GM19372 (cell line): ENCODE measurements around the gene HP1BP3.

Experiments
- ATAC-seq: cut with Tn5 transposase; IDR thresholded peaks from one replicate; pipeline ENCODE4 v1.9.1; 2021; ENCODE audit warnings: mild to moderate bottlenecking, low read depth, moderate library complexity; ENCODE audit not compliant: unreplicated experiment

The HP1BP3 gene

DNA sequence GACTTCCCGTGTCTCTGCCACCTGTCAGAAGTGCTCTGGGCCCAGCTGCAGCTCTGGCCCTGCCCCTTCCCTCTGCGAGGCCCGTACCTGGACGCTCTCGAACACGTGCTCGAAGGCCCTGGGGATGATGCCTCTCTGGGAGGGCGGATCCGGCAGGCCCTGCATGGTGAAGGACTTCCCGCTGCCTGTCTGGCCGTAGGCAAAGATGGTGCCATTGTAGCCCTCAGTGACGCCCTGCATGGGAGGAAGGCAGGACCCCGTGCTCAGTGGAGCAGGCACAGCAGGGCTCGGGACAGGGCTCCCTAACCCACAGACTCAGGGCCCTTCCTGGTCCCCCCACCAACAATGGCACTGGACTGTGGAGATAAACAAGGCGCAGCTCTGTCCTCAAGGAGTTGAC lies 71.7 kb downstream of the HP1BP3 start:
- no peak for ATAC-seq

DNA sequence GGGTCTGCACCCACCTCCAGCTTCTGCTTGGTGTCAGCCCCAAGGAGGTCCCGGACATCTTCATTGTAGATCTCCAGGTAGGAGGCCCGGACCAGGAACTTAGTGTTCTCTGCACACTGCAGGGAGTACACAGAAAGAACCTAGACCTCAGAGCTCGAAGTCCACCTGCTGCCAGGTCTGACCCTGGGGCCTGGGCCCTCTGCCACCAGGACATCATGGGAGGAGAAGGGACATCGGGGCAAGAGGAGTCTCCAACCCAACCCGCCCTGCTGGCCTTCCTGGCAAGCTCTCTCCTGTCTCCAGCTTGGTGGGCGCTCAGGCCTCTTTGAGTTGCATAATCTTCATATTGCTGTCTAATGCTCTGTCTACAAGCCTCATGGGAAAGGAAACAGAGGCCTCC lies 73.7 kb downstream of the HP1BP3 start:
- ATAC-seq, result no peak

DNA sequence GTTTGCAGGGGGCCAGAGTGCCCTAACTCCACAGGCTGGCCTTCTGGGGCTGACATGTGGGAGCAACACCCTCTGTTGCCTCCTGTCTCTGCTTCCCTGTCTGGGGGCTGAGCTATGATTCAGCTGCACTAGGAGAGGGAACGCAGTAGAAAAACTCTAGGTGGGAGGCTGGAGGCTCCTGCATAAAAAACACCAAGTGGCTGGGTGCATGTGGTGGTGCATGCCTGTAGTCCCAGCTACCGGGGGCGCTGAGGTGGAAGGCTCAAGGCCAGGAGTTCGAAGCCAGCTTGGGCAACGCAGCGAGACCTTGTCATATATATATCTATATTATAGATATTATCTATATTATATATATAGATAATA lies 74.9 kb downstream of the HP1BP3 start:
- no peak for ATAC-seq

DNA sequence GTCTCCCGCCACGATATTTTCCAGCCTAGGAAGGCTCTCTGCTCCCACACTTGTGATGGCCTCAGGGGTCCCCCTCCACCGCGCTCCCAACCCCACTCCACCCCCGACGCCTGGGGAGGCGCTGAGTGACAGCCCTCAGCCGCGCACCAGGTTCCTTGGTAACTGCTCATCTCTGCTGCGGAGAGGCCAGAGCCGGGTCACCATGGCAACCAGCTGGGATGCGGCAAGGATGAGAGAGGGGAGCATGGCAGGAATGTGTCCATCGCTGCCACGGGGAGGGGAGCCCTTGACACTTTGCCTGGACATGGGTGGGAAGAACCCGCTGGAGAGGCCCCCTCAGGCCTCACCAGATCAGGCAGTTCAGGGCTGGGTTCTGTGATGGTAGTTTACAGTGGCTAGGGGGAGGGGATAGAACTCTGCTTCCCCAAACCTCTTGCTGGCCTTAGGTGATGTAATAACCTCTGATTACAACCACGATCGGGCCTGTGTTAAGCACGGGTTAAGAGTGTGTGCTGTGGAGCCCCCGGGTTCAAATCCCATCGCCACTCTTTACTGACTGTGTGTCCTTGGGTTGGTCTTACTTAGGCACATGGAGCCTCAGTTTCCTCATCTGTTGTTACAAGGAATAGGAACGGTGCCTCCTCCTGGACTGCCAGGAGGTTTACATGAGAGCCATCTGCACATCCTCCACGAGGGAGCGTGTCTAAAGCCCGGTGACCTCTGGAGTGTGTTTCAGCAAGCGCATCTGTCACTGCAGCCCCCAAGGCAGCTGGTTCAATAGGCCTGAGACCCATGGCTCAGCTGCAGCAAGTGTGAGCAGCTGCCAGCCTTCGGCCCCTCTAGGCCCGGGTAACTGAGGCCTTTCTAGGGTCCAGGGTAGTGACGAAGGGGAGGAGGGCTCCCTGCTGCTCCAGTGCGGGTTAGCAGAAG lies 75.6 kb downstream of the HP1BP3 start:
- no peak for ATAC-seq

DNA sequence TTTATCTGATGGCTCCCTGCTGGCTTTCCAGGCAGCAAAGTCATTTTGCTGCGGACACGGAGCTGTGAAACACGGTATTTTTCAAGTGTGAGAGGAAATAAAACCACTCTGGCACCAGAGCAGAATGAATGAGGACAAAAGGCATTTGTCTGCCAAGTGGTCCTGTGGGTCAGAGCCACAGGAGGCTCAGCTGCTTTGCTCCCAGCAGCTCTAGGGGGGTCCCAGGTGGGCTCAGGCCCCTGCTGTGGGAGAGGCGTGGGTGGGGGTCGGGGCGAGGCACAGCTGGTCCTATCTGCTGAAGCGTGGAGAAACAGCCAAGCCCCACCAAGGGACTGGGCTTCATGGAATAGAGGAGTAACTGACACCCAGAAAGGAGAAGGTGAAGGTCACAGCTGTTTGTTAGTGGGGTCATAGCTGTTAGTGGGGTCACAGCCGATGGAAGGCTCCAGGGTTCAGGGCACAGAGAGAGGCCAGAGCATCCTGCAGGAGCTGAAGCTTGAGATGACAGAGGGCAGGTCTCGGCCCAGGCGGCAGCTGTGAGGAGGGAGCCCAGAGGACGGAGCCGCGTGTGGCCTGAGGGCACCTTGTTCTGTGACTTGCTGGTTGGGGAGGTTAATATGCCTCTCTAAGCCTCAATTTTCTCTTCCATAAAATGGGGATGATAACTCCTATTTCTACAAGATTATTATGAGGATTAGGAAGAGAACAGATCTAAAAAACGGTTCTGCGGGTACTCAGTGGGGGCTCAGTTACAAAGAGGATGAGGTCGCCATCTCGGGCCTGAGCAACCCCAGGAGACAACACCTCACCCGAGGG lies 76.4 kb downstream of the HP1BP3 start:
- no peak for ATAC-seq

DNA sequence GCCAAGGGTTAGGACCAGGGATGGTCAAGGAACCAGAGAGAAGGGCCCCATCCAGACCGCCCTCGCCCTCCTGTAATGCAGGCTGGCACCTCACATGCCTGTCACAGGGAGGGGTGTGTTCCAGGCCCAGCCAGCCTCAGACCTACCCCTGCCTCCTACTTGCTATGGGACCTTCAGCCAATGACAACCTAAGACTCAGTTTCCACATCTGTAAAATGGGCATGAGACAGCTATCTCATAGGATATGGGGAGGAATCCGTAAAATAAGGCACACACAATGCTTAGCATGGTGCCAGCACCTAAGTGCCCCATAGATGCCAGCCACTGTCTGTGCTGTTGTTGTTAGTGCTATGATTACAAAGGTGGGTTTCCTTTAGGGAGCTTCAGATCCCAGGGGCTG lies 77.2 kb downstream of the HP1BP3 start:
- ATAC-seq, result no peak

DNA sequence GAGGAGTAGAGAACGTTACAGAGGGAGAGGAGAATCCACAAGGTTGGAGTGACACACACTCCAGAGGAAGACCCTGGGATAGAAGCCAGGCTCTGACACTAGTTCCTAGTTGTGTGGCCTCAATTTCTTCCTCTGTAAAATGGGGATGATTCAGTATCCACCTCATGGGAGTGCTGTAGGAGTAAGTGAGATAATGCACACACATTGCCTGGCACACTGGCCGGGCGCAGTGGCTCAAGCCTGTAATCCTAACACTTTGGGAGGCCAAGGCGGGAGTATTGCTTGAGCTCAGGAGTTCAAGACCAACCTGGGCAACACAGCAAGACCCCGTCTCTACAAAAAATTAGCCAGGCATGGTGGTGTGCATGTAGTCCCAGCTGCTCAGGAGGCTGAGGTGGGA lies 78.2 kb downstream of the HP1BP3 start:
- ATAC-seq, result no peak

DNA sequence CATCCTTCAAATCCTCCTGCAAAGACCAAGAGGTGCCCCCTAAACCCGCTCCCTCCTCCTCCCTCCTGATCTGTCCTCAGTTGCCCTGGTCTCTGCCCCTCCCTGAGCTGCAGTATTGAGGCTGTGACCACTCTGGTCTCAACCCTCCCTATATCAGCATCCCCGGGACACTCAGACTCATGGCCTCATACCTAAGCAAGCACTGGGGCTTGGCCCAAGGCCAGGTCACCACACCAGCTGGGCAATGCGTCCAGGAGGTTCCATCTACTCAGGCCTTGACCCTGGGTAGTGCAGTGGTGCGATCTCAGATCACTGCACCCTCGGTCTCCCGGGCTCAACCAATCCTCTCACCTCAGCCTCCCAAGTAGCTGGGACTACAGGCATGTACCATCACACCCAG lies 79.0 kb downstream of the HP1BP3 start:
- ATAC-seq, result no peak

DNA sequence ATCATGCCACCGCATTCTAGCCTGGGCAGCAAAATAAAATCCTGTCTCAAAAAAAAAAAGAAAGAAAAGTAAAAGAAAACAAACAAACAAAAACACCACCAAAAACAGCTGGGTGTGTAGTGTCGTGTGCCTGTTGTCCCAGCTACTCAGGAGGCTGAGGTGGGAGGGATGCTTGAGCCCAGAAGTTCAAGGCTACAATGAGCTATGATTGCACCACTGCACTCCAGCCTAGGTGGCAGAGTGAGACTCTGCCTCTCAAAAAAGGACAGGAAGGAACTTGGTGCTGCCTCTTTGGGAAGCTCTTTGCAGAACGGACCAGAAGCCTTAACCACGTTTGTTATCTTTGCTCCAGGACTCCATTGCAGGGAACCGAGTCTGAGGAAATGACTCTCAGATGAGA lies 80.3 kb downstream of the HP1BP3 start:
- ATAC-seq, result no peak

DNA sequence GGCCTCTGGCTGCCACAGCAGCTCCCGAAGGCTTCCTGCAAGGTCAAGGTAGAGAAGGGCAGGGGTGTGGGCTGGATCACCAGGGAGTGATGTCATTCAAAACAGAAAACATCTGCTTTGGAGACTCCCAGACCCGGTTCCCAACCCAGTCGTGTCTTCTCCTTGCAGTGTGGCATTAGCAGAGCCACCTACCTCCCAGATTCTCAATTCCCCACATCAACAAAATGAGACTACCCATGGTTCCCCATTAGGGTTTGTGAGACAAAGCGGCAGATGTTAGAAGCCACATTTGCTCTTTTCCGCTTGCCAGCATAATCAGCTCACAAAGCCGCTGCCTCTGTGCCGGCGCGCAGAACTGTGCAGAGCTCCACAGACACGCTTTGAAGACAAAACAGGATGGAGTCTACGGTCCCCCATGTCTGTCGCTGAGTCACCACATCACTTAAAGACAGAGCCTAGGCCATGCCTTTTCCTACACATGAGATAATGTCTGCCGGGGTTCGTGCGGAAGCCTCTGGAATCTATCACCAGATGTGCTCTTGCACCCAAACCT lies 81.8 kb downstream of the HP1BP3 start:
- no peak for ATAC-seq

DNA sequence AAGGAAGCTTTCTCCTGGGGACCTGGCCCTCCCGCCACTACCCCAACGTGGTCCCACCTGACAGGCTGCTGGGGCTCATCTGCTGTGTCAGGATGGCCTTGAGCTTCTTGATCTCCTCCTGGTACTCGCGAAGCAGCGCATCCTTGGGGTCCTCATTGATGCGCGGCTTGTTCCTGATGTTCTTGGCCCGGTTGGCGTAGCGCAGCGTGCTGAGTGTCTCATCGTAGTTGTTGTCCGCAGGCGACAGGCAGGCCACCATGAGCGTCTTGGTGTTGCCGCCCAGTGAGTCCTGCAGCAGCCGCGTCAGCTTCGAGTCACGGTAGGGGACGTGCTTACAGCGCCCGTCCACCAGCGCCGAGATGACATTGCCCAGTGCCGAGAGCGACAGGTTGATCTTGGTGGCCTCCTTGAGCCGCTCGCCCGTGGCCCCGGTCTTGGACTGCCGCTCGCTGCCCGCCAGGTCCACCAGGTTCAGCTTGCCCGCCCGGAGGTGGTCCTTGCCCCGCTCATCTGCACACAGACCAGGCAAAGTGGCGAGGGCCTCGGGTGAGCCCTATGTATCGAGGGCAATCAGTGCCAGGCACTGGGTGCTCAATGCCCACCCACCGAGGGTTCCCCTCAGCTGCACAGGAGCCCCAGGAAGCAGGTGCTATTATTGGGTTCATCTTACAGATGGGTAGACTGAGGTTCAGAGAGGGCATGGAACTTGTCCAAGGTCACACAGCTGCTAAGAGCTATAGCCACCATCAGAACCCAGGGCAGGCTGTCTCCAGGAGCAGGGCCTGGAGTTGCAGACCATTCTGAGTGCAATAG lies 82.5 kb downstream of the HP1BP3 start:
- ATAC-seq, result no peak

DNA sequence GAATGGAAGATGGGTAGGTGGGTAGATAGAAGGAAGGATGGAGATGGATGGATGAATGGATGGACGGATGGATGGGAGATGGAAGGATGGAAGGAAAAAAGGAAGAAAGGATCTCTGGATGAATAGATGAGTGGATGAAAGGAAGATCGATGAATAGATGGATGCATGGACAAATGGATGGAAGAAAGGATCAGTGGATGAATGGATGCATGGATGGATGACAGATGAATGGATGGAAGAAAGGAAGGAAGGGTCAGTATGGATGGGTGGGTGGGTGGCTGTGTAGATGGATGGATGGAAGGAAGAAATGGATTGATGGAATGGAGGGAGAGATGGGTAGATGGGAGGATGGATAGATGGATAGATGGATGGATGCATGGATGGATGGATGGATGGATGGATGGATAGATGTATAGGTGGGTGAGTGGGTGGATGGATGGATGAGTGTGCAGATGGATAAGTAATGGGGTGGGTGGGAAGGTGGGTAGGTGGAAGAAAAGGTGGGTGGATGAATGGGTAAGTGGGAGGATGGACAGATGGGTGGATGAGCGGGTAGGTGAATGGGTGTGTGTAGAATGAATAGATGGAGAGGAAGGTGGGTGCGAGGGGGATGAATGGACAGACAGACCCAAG lies 83.9 kb downstream of the HP1BP3 start:
- no peak for ATAC-seq

DNA sequence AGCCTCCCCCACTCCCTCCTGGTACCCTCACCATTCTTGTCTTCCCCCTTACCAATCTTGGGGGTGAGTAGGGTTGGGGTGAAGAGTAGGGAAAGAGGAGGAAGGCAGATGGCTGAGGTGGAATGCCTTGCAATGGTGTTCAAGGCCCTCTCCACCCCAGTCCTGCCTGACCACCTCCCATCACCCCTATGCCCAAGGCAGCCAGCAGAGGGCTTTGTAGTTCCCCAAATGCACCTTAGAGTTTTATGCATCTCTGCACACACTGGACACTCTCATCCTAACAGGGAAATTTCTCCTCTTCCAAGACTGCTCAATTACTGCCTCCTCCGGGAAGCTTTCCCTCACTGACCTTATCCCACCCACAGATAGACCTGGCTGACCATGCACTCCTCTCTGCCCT lies 84.7 kb downstream of the HP1BP3 start:
- ATAC-seq, result no peak

DNA sequence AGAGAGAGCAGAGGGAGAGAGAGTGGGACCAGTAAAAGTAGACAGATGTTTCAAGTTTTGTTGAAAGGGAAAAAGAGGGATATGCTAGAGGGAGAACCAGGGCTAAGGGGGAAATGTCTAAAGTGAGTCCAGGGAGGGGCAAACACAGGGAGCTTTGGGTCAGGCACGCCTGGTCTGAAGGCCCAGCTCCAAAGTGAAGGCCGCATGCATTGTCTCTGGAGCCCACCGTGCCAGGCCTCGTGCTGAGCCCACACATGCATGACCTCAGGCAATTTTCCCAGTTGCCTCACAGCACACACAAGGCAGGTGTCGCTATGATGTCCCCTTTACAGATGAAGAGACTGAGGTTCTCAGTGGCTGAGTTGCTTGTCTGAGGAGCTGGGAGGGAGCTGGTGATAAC lies 85.3 kb downstream of the HP1BP3 start:
- ATAC-seq, result no peak

DNA sequence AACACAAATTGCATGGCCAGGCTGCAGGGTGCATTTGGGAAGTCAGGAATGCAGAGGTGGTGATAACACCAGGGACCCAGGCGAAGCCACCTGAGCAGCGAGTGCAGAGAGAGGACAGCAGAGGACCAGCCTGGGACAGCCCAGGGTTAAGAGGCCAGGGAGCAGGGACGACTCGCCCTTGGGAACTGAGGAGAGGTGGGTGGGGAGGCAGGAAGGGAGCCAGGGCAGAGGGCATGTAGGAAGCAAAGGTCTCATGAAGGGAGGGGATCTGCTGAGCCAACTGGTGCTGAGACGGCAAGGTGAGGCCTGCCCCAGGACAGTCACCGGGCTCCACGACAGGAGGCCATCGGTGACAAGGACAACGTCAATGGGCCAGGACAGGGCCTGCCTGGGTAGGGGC lies 85.7 kb downstream of the HP1BP3 start:
- no peak for ATAC-seq

DNA sequence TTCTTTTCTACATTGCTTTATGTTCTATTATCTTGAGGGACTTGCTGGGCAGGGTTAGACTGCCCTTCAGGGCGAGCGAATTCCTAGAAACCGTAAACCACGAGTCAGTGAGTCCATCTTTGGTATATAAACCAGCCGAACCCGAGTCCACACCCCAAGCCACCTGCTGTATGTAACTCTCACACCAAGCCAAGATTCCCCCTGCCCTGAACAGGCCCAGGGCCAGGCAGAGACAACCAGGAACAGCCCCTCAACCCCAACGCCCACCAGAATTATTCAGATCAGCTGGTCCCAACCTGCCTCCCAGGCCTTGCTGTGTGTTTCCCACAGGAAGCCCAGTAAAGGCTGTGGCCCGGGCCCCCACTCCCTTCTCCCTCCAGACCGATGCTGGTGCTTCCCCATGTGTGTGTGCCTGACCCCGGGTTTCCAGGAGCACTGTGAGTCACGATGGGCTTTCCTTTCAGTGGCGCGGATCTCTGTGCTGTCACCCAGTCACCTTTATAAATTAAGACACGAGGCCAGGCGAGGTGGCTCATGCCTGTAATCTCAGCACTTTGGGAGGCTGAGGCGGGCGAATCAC lies 86.4 kb downstream of the HP1BP3 start:
- no peak for ATAC-seq

DNA sequence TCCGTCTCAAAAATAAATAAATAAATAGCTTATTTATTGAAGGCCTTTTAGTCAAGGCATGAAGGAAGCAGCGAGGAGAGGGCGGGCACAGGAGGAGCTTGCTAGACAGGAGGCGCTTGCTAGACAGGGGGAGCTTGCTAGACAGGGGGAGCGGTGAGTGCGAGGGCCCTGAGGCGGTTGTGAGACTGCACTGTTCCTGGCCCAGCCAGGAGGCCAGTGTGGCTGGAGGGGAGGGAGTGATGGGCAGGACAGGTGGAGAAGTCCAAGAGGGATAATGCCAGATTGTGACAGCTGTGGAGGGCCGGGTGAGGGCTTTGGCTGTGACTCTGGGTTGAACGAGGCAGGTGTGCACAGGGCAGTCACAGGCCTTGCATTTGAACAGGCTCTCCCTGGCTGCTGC lies 87.5 kb downstream of the HP1BP3 start:
- no peak for ATAC-seq

DNA sequence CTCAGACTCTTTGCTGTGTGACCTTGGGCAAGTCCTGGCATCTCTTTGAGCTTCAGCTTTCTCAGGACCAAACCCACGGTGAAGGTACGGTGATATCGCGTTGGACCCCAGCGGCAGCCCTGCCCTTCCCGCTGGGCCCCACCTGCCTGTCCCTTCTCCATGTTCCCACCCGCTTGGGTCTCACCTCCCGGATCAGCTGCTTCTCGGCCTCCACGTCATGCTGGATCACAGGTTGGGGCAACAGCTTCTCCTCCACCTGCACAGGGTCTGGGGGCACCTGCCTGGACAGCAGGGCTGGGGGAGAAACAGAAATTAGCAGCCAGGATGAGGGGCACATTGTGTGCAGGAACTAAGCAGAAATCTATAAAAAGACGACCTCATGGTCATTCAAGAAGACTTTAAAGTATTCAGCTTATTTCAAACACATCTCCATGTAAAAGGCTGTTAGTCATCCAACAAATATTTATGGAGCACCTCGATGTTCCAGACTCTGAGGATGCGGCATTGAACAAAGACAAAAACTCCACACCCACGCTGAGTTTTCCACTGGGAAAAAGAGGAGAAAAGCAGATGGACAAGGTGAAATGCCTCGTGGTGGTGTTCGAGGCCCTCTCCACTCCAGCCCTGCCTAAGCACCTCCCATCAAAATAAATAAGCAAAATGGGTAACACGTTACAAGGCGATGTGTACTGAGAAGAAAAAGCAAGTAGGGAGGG lies 88.8 kb downstream of the HP1BP3 start:
- no peak for ATAC-seq

DNA sequence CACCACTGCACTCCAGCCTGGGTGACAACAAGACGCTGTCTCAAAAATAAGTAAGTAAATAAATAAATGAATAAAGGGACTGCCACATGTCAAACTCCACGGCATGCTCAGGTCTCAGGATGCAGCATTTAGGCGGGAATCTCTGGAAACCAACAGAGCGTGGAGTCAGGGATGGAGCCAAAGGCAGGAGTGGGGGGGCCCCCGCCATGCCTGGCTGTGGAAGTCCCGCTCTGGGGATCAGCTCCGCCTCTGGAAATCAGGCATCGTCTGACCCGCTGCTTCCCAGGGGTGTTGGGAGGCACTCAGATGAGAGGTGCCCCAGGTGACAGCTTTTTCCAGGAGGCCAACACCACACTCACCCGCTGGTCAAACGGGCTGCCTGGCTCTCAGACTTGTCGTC lies 89.5 kb downstream of the HP1BP3 start:
- ATAC-seq, result no peak
